Measurements from ENCODE around the gene SEPTIN5.

SEPTIN5 gene

DNA sequence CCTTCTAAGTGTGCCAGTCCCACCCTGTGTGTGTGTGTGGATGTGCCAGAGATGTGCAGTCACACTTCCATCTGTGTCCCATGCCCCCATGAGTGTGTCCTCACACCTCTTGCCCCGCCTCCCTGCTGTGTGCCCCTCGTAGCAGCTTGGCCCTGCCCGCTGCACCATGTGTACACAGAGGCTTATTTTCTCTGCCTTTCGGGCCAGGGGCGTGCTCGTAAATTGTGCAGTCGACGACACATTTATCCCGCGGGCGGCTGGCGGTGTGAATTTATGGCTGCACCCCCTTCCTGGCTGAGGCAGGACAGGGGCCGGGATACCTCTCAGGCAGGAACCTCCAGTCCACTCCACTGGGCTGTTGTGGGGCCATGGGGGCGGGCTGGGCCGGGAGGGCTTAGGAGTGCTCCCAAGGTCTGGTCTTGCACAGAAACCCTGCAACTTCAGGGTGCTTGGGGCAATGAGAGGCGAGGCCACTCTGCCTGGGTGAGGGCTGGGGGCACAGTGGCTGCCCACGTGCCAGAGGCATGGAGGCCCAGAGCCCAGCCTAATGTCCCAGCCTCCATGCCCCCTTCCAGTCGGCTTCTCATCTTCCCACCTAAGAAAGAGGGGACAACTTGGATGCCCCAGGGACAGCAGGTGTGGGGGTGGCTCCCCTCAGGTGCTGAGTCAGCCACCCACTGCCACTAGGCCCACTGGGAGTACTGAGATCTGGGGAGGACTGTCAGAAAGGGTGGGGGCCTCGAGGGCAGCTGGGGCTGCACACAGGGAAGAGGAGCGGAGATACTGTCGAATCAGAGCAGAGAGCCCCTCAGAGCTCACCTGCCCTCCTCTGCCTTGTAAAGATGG, 21.6 kb downstream of the SEPTIN5 start:
- no peak for DNase-seq

DNA sequence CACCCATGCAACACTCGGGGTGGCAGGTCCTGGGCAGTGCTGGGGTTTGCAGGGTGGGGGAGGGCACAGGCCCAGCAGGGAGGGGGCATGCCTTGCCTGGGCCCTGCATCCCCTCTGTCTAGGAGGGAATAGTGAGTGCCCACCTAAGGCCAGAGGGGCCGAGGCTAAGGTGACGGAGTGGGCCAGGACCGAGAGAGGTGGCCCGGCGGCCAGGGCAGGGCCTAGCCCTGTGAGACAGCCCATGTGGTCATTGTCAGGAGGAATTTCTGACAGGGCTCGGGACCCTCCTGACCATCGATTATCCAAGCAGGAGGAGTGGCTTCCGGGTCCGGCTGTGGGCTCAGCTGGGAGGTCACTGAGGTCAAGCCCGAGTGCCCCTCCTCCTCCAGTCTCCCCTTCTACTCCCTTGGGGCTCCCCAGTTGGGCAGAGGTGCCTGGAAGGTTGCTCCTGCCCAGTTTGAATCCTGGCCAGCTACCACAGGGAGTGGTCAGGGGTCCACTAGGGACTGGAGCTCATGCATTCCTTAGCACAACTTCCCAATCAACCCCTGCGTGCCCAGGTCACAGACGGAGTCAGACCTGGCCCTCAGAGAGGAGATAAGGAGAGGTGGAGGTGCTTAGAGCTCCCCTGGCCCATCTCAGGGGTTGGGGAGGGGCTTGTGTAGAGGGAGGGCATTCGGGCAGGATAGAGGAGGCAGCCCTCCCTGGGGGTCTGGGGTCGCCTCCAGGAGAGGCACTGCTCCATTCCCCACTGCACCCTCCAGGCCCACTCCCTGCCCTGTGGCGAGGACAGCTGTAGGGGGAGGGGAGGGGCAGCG, 23.8 kb downstream of the SEPTIN5 start:
- no peak for DNase-seq

DNA sequence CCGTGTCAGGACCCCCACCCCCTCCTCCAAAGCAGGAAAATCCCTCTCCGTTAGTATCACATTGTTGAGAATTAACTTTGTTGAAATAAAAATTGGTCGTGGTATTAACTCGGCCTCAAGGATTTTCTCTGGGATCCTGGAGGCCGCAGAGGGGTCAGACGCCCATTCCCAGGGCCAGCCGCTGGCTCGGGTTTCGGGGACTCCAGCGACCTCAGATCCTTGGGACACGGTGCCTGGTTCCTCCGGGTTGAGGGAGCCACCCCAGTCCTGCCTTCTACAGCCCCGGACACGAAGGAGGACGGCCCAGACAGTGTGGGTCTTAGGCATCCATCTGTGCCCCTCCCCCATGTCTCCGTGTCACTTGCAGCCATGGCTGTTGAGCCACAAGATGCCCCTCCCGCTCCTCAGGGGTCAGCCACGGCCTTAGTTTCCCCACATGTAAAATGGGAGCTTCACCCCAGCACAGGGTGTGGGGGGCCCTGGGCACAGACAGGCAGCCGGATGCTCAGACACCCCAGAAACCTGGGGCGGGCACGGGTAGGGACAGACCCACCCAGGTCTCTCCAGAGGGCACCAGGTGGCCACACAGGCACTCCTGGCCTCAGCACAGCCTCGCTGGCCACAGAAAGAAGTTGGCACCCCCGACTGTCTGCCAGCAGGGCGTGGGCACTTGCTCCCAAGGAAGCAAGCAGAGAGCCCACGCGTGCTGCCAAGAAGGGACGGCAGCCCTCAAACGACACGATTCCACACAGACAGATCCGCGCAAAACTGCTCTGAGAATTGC, 24.6 kb downstream of the SEPTIN5 start:
- no peak for DNase-seq

DNA sequence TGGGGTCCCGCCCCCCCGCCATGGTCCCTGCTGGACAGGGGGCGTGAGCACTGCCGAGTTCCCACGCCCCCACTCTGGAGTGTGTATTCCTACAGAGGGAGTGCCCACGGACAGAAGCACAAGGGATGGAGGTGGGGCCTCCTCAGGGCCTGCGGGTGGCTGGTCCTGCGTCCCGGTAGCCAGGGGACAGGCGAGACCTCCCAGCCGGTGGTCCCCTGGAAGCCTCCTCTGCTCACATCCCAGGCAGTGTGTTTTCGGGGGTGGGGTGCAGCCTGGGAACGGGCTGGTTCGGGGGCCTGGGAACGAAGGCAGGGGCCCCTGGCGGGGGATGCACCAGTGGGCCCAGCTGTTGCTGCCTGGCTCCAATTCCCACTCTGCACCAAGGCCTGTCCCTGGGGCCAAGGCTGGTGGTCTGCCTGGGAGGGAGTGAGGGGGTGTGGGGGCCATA, 25.2 kb downstream of the SEPTIN5 start:
- no peak for DNase-seq

DNA sequence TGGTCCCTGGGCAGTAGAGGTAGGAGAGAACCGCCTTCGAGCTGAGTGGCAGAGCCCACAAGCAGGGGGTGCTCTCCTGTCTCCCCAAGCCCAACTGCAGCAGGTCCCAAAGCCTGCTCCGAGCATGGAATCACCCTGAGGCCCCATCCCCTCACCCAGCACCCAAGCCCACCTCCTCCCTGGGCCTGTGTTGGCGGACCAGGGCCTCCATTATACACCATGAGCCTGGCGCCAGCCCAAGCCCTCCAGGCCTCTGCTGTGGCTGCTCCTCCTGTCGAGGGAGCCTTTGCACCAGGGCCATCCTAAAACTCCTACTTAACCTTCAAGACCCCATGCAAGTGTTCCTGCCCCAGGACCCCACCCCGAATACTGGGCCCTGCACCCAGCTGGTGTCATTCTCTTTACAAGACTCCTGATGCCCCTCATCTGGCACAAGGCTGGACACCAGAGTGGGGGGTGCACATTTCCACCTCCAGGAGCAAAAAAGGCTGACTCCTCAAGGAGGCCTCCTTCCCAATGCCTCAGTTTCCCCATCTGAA, 25.7 kb downstream of the SEPTIN5 start:
- no peak for DNase-seq

- DNase-seq, result no peak
These were observed 26.3 kb downstream of the SEPTIN5 start for GRCh38 chr22:19740586-19740985.

DNA sequence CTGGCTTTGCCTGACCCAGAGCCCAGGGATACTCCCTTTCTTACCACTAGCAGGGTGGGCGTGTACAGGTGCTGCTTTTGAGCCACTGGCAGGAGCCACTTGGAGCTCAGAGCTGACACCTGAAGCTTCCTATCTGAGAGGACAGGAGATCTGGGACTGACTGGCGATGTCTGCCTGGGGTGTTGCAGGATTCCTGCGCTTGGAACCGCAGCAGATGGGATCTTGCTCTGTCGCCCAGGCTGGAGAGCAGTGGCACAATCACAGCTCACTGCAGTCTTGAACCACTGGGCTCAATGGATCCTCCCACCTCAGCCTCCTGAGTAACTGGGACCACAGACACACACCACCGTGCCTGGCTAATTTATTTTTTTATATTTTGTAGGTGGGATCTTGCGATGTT, 26.8 kb downstream of the SEPTIN5 start:
- no peak for DNase-seq

DNA sequence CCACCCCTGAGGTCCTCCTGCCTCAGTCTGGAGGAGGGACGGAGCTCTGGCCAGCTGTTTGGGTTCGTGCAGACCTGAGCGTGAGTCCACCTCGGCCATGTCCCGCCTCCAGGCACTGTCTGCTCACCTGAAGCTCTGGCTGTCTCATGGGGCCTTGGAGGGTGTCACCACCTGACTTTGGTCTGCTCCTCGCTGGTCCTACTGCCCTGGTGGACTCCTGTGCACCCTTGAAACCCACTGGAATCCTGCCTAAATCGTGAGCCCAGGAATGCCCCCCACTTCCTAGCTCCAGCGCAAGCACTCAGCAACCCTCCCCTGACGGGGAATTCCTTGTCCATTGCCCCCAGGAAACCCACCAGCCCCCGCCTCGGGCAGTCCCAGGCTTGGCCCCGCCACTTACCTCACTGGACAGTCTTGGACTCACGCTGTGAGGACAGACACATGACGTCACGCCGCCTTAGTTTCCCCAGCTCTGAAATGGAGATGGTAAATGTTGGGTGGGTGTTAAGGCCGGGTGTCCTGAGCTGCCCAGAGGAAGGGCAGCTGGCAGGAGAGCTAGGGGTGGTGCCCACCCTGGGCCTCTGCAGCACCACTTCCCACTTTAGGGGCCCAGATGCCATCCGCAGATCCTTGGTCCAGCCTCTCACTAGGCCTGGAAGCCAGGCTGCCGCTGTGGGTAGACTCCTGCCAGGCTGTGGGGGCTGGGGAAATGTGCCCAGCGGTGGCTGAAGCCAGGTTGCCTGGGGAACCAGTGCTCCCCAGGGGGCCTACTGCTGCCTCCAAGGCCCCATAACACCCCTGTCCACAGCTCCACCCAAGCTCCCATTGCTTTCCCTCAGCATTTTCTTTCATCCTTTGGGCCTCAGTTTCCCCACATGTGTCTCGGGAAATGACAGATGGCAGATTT, 28.1 kb downstream of the SEPTIN5 start:
- DNase-seq, result no peak

DNA sequence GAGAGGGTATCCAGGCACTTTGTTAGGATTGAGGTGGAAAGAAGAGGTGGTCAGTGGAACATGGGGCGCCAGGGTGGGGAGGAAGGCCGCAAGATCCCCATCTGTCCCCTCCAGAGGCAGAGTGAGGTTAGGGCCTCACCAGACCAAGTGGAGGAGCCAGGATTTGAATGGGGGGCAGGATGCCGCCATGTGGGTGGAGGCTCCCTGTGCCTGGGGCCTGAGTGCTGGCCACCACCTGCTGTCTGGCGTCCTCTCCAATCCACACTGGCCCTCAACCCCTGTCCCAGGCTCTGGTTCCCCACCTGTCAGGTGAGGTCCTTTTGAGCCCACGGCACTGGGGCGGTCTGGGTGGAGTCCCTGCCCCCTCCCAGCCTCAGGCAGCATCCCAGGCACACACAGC, 28.8 kb downstream of the SEPTIN5 start:
- no peak for DNase-seq

GRCh38 chr22:19743651-19744050, 29.3 kb downstream of the SEPTIN5 start:
- DNase-seq, result no peak

DNA sequence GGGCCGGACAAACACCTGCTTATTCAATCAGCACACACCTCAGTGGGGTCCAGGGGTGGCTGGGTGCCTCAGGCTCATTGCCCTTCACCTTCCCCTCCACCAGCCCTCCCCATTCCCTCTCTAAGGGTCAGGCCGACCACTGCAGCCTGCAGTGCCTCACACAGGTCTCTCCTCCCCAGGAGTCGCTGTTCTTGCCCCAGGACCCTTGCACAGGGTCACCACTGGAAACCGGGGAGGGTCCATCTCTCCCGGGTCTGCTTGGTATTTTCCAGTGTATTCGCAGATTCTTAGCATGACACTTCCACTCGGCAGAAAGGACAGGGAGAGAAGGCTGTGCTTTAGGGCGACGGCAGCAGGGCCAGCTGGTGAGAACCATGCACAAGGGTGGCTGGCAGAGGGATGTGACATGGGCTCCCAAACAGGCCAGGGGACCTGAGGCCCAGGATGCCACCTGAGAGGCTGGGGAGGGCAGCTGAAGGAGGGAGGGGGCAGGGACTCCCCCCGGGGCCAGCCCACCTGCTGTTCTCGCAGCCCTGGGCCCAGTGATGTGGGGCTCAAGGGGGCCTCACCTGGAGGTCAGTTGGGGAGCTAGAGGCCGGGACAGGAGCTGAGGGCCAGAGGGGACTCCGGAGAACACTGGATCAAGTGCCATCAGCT, 30.2 kb downstream of the SEPTIN5 start:
- no peak for DNase-seq

GRCh38 chr22:19745155-19746101, 31.1 kb downstream of the SEPTIN5 start:
- DNase-seq, result no peak

DNA sequence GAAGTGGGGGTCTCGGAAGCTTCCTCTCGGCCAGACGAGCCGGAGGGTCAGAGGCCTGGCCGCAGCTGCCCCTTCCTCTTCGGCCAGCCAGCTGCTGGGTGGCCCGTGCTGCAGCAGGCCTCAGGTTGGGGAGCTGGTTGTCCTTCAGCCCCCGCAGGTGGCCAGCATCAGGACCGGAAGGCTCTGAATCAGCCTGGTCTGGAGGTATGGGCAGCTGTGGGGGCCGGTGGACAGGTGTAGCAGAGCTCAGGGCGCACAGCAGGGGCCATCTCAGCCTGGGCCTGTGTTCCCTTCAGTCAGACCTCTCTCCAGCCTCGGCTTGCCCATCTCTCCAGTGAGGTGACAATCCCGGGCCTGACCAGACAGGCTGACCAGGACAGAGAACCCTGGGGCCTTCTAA, 32.4 kb downstream of the SEPTIN5 start:
- no peak for DNase-seq

GRCh38 chr22:19747551-19747950, 33.2 kb downstream of the SEPTIN5 start:
- no peak for DNase-seq

GRCh38 chr22:19748139-19748538, 33.8 kb downstream of the SEPTIN5 start:
- DNase-seq, result no peak

DNA sequence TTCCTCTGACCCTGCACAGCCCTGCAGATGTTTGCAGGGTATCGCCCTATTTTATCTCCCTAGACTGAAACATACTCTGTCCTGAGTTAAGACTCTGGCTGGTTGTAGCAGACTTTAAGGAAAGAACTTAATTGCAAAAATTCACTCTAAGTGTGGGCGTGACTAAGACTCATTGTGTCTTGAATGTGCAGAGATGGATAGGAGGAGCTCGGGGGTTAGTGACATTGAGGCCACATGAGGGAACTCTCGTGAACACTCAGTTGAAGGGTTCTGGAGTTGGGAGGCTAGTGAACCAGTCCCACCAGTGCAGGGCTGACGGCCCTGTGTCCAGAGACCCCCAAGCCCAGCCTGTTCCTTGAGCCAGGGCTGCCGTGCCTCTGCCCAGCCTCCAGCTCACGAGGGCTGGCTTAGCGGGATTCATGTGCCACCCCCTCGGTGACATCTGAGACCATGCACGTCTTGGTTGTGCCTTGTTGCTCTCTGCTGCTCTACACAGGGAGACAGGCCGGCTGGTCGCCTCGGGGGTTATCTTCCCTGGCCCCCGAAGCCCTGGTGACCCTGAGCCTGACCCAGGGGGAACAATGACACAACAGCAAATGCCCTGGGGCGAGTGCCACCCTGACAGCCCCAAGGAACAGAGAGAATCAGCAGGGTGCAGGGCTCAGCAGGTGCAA, 34.8 kb downstream of the SEPTIN5 start:
- no peak for DNase-seq

- no peak for DNase-seq
These were observed 35.6 kb downstream of the SEPTIN5 start for GRCh38 chr22:19749876-19750275.

- no peak for DNase-seq
These were observed 36.5 kb downstream of the SEPTIN5 start for GRCh38 chr22:19750507-19751490.
